Neuronal stem cell (in vitro differentiated cells): ENCODE data around the gene C1QTNF6.

Experiments
- DNase-seq: peaks from one replicate; pipeline ENCODE4 v3.0.0-alpha.2; 2013; ENCODE audit warnings: low spot score
- H2AFZ ChIP-seq: one replicate; pipeline ENCODE4 v1.6.1; 2013; ENCODE audit warnings: mild to moderate bottlenecking, low read length, inconsistent platforms
- H2AK5ac ChIP-seq: 2 replicates; pipeline ENCODE4 v1.6.1; 2013; ENCODE audit warnings: low read depth, mild to moderate bottlenecking, inconsistent platforms, low read length, moderate library complexity, mixed read lengths
- H2BK120ac ChIP-seq: 2 replicates; pipeline ENCODE4 v1.6.1; 2013; ENCODE audit warnings: low read depth, mild to moderate bottlenecking, inconsistent platforms, low read length, moderate library complexity, mixed read lengths
- H2BK12ac ChIP-seq: one replicate; pipeline ENCODE4 v1.6.1; 2013; ENCODE audit warnings: low read length, inconsistent platforms
- H2BK15ac ChIP-seq: 2 replicates; pipeline ENCODE4 v1.6.1; 2013; ENCODE audit warnings: mild to moderate bottlenecking, low read length, inconsistent platforms, mixed read lengths
- H2BK5ac ChIP-seq: one replicate; pipeline ENCODE4 v1.6.1; 2013; ENCODE audit warnings: inconsistent platforms, mild to moderate bottlenecking, low read length, moderate library complexity
- H3K14ac ChIP-seq: one replicate; pipeline ENCODE4 v1.6.1; 2013; ENCODE audit warnings: low read length, inconsistent platforms
- H3K18ac ChIP-seq: 2 replicates; pipeline ENCODE4 v1.6.1; 2013; ENCODE audit warnings: low read length, inconsistent platforms
- H3K23ac ChIP-seq: 2 replicates; pipeline ENCODE4 v1.6.1; 2013; ENCODE audit warnings: low read depth, mild to moderate bottlenecking, mixed read lengths, low read length, inconsistent platforms; ENCODE audit not compliant: poor library complexity
- H3K27ac ChIP-seq: replicated peaks from 3 replicates; pipeline ENCODE4 v1.5.1; 2013; ENCODE audit warnings: low read length, inconsistent platforms
- H3K27me3 ChIP-seq, 3 experiments: 2 replicates each; pipeline ENCODE4 v1.6.1; 2013; ENCODE audit warnings: low read length in 3 of 3, mild to moderate bottlenecking in 2 of 3, inconsistent platforms in 1 of 3, low read depth in 1 of 3, mixed read lengths in 1 of 3, moderate library complexity in 1 of 3; ENCODE audit not compliant: control insufficient read depth in 3 of 3, insufficient read depth in 3 of 3
- H3K36me3 ChIP-seq, 2 donors: replicated peaks in 1 of 2; 2 replicates each; pipeline ENCODE4 v1.6.1; 2013; ENCODE audit warnings: low read length in 2 of 2; ENCODE audit not compliant: control insufficient read depth in 2 of 2, insufficient read depth in 2 of 2
- H3K4ac ChIP-seq: 2 replicates; pipeline ENCODE4 v1.6.1; 2013; ENCODE audit warnings: inconsistent platforms, mild to moderate bottlenecking, low read length, moderate library complexity
- H3K4me1 ChIP-seq, 2 donors: 1 replicate in 1 of 2; 2 replicates in 1 of 2; pipeline ENCODE4 v1.6.1; 2013; ENCODE audit warnings: low read length in 2 of 2, low read depth in 1 of 2; ENCODE audit not compliant: control insufficient read depth in 2 of 2, insufficient read depth in 1 of 2
- H3K4me2 ChIP-seq: one replicate; pipeline ENCODE4 v1.6.1; 2013; ENCODE audit warnings: mild to moderate bottlenecking, low read length, inconsistent platforms; ENCODE audit not compliant: insufficient read depth, poor library complexity, severe bottlenecking
- H3K4me3 ChIP-seq, 2 donors: 2 replicates each; pipeline ENCODE4 v1.5.1; 2013; ENCODE audit warnings: low read length in 2 of 2, mild to moderate bottlenecking in 2 of 2, inconsistent platforms in 1 of 2, moderate library complexity in 1 of 2
- H3K79me1 ChIP-seq: one replicate; pipeline ENCODE4 v1.6.1; 2013; ENCODE audit warnings: low read depth, mild to moderate bottlenecking, inconsistent platforms, low read length, moderate library complexity
- H3K9ac ChIP-seq: one replicate; pipeline ENCODE4 v1.6.1; 2013; ENCODE audit warnings: mild to moderate bottlenecking, low read depth, low read length, inconsistent platforms; ENCODE audit not compliant: poor library complexity
- H3K9me3 ChIP-seq, 2 donors: replicated peaks in 1 of 2; 2 replicates each; pipeline versions ENCODE3 to v1.6.1; 2013; ENCODE audit warnings: low read length in 2 of 2, mild to moderate bottlenecking in 2 of 2, inconsistent platforms in 1 of 2, low read depth in 1 of 2, mixed read lengths in 1 of 2, moderate library complexity in 1 of 2; ENCODE audit not compliant: control insufficient read depth in 2 of 2, insufficient read depth in 1 of 2
- H4K8ac ChIP-seq: one replicate; pipeline ENCODE4 v1.6.1; 2013; ENCODE audit warnings: low read depth, mild to moderate bottlenecking, inconsistent platforms, low read length, moderate library complexity
- H4K91ac ChIP-seq: one replicate; pipeline ENCODE4 v1.6.1; 2013; ENCODE audit warnings: low read length, low read depth, mild to moderate bottlenecking, inconsistent platforms; ENCODE audit not compliant: poor library complexity
- WGBS, 2 donors: extraction: QIAGEN DNeasy Blood & Tissue Kit; methylation state at CpG; one replicate each; pipeline ENCODE4 v1.1.7; 2013; ENCODE audit warnings: missing lambda C conversion rate in 2 of 2, mixed read lengths in 1 of 2; ENCODE audit not compliant: insufficient read length in 2 of 2, insufficient replicate concordance in 1 of 2; ENCODE audit errors: extremely low coverage in 2 of 2; 5-methylcytosine and 5-hydroxymethylcytosine counted together

Gene C1QTNF6

GRCh38 chr22:37179622-37180420, 8.2 kb downstream of the C1QTNF6 start:
- no CpG with 5 or more reads among the region's 31 CpGs for WGBS, 2 donors
- H3K9me3 ChIP-seq, result no peaks in the 10 kb centered on the region
- H3K36me3 ChIP-seq, result peaks cover 0 to 53% of the 10 kb centered on the region in 2 donors
- no peak overlapping the region for H3K9ac ChIP-seq
- peaks cover 12 to 13% of the 10 kb centered on the region in 2 donors for H3K4me1 ChIP-seq
- H3K23ac ChIP-seq, result peak overlapping the region; percentile 3
- no peak overlapping the region for H3K4me3 ChIP-seq
- H4K91ac ChIP-seq, result no peak overlapping the region
- H2BK12ac ChIP-seq, result no peak overlapping the region
- H2BK120ac ChIP-seq, result no peak overlapping the region
- no peak for DNase-seq
- H2BK15ac ChIP-seq, result no peak overlapping the region
- H3K14ac ChIP-seq, result no peak overlapping the region
- no peak overlapping the region for H2BK5ac ChIP-seq
- no peak overlapping the region for H2AFZ ChIP-seq
- no peaks in the 10 kb centered on the region for H3K27me3 ChIP-seq
- H3K79me1 ChIP-seq, result no peaks in the 10 kb centered on the region
- H2AK5ac ChIP-seq, result peak overlapping the region; percentile 53
- no peak overlapping the region for H4K8ac ChIP-seq
- no peak overlapping the region for H3K27ac ChIP-seq
- peak overlapping the region; percentile 7 for H3K18ac ChIP-seq
- no peak overlapping the region for H3K4ac ChIP-seq
- no peak overlapping the region for H3K4me2 ChIP-seq

- Histone ChIP-seq H3K79me1 (no peaks in the 10 kb centered on the region), H3K4me1 (peaks cover 12 to 13% of the 10 kb centered on the region in 2 donors), H3K4me3 (no peak overlapping the region), H3K27ac (peak overlapping the region; percentile 12), H2BK12ac (no peak overlapping the region), H3K4ac (no peak overlapping the region), H3K36me3 (peaks cover 0 to 46% of the 10 kb centered on the region in 2 donors), H2AFZ (peak overlapping the region; percentile 68), H3K27me3 (no peaks in the 10 kb centered on the region), H2BK120ac (no peak overlapping the region), H3K23ac (no peak overlapping the region), H3K9me3 (no peaks in the 10 kb centered on the region), H3K4me2 (no peak overlapping the region), H3K18ac (peak overlapping the region; percentile 79), H3K9ac (no peak overlapping the region), H2BK5ac (no peak overlapping the region), H4K8ac (no peak overlapping the region), H4K91ac (no peak overlapping the region), H2BK15ac (no peak overlapping the region), H3K14ac (no peak overlapping the region), H2AK5ac (no peak overlapping the region)
- no CpG with 5 or more reads among the region's 10 CpGs for WGBS, 2 donors
- no peak for DNase-seq
These were observed 8.9 kb downstream of the C1QTNF6 start for GRCh38 chr22:37179126-37179470.

- no CpG with 5 or more reads among the region's 17 CpGs for WGBS, 2 donors
- H4K8ac ChIP-seq, result no peak overlapping the region
These were observed 9.5 kb downstream of the C1QTNF6 start for GRCh38 chr22:37178350-37179125.

GRCh38 chr22:37177755-37178154, 10.3 kb downstream of the C1QTNF6 start:
- DNase-seq, result no peak
- no peaks in the 10 kb centered on the region for H3K27me3 ChIP-seq
- no peak overlapping the region for H3K9ac ChIP-seq
- peaks cover 0 to 32% of the 10 kb centered on the region in 2 donors for H3K36me3 ChIP-seq
- no peak overlapping the region for H3K27ac ChIP-seq
- no peak overlapping the region for H2BK5ac ChIP-seq
- H2BK12ac ChIP-seq, result no peak overlapping the region
- no peaks in the 10 kb centered on the region for H3K9me3 ChIP-seq
- H4K91ac ChIP-seq, result no peak overlapping the region
- H3K4me2 ChIP-seq, result no peak overlapping the region
- no peak overlapping the region for H3K18ac ChIP-seq
- H2AK5ac ChIP-seq, result no peak overlapping the region
- H2BK120ac ChIP-seq, result no peak overlapping the region
- H2AFZ ChIP-seq, result no peak overlapping the region
- H3K4ac ChIP-seq, result no peak overlapping the region
- H3K4me1 ChIP-seq, result peaks cover 12 to 13% of the 10 kb centered on the region in 2 donors
- H4K8ac ChIP-seq, result no peak overlapping the region
- H2BK15ac ChIP-seq, result no peak overlapping the region
- WGBS, 2 donors, result no CpG with 5 or more reads among the region's 3 CpGs
- H3K14ac ChIP-seq, result no peak overlapping the region
- no peak overlapping the region for H3K4me3 ChIP-seq
- H3K79me1 ChIP-seq, result no peaks in the 10 kb centered on the region
- no peak overlapping the region for H3K23ac ChIP-seq

More at GRCh38 chr22:37178350-37179125, 9.5 kb downstream of the C1QTNF6 start:
- H4K91ac ChIP-seq, result no peak overlapping the region
- H3K4me3 ChIP-seq, result no peak overlapping the region
- no peaks in the 10 kb centered on the region for H3K79me1 ChIP-seq
- H3K27me3 ChIP-seq, result no peaks in the 10 kb centered on the region
- H3K18ac ChIP-seq, result peak overlapping the region; percentile 79
- no peak overlapping the region for H3K14ac ChIP-seq
- no peak overlapping the region for H3K4me2 ChIP-seq
- H2BK120ac ChIP-seq, result no peak overlapping the region
- DNase-seq, result no peak
- H3K9ac ChIP-seq, result no peak overlapping the region
- peak overlapping the region; percentile 68 for H2AFZ ChIP-seq
- no peak overlapping the region for H3K23ac ChIP-seq
- no peak overlapping the region for H3K4ac ChIP-seq
- H3K27ac ChIP-seq, result peak overlapping the region; percentile 12
- no peak overlapping the region for H2BK5ac ChIP-seq
- no peak overlapping the region for H2BK15ac ChIP-seq
- peaks cover 12 to 13% of the 10 kb centered on the region in 2 donors for H3K4me1 ChIP-seq
- no peak overlapping the region for H2AK5ac ChIP-seq
- no peaks in the 10 kb centered on the region for H3K9me3 ChIP-seq
- no peak overlapping the region for H2BK12ac ChIP-seq
- peaks cover 0 to 40% of the 10 kb centered on the region in 2 donors for H3K36me3 ChIP-seq
